DMS153 (cell line): ENCODE measurements around the gene DOCK9.

Experiments
- DNase-seq: peaks from one replicate; lab custom pipeline; 2025; lab: John Stamatoyannopoulos, UW

The DOCK9 gene

GRCh38 chr13:98796191-98796590 lies 181.7 kb downstream of the DOCK9 start:
- no peak for DNase-seq

GRCh38 chr13:98795220-98795619 lies 182.6 kb downstream of the DOCK9 start:
- DNase-seq, result no peak

GRCh38 chr13:98794498-98794897 lies 183.4 kb downstream of the DOCK9 start:
- no peak for DNase-seq

- no peak for DNase-seq
Measured at GRCh38 chr13:98792785-98793495, 184.9 kb downstream of the DOCK9 start.

GRCh38 chr13:98792321-98792720 lies 185.5 kb downstream of the DOCK9 start:
- no peak for DNase-seq

- DNase-seq, result no peak
Measured at GRCh38 chr13:98791611-98792010, 186.3 kb downstream of the DOCK9 start.

- no peak for DNase-seq
Measured at GRCh38 chr13:98787996-98788395, 189.9 kb downstream of the DOCK9 start.

- DNase-seq, result no peak
Measured at GRCh38 chr13:98787173-98787572, 190.7 kb downstream of the DOCK9 start.

GRCh38 chr13:98786023-98786422 lies 191.8 kb downstream of the DOCK9 start:
- DNase-seq, result no peak

- no peak for DNase-seq
Measured at GRCh38 chr13:98785405-98785804, 192.5 kb downstream of the DOCK9 start.

GRCh38 chr13:98784666-98785065 lies 193.2 kb downstream of the DOCK9 start:
- no peak for DNase-seq

GRCh38 chr13:98783856-98784478 lies 193.9 kb downstream of the DOCK9 start:
- DNase-seq, result no peak

- no peak for DNase-seq
Measured at GRCh38 chr13:98782654-98783053, 195.2 kb downstream of the DOCK9 start.

GRCh38 chr13:98781905-98782304 lies 196.0 kb downstream of the DOCK9 start:
- no peak for DNase-seq

GRCh38 chr13:98781470-98781869 lies 196.4 kb downstream of the DOCK9 start:
- no peak for DNase-seq

GRCh38 chr13:98781045-98781444 lies 196.8 kb downstream of the DOCK9 start:
- no peak for DNase-seq

- DNase-seq, result no peak
Measured at GRCh38 chr13:98780451-98780850, 197.4 kb downstream of the DOCK9 start.

GRCh38 chr13:98779695-98780094 lies 198.2 kb downstream of the DOCK9 start:
- no peak for DNase-seq

- DNase-seq, result no peak
Measured at GRCh38 chr13:98778749-98779148, 199.1 kb downstream of the DOCK9 start.

- DNase-seq, result no peak
Measured at GRCh38 chr13:98776644-98777043, 201.2 kb downstream of the DOCK9 start.

- no peak for DNase-seq
Measured at GRCh38 chr13:98775844-98776598, 201.8 kb downstream of the DOCK9 start.

GRCh38 chr13:98775386-98775785 lies 202.5 kb downstream of the DOCK9 start:
- DNase-seq, result no peak

- DNase-seq, result no peak
Measured at GRCh38 chr13:98774776-98775175, 203.1 kb downstream of the DOCK9 start.
